Ovary (tissue), 3 donors: ENCODE data around the gene FRMD3.

ENCODE experiments used
- POLR2A ChIP-seq: fragments of 450-650 bp; IDR thresholded peaks from one replicate; pipeline ENCODE4 v1.6.1; 2017; ENCODE audit warnings: antibody characterized with exemption, mild to moderate bottlenecking, moderate library complexity
- TF ChIP-seq, protein P1 (sequence below), 3 donors: fragments of 450-650 bp in 2 of 3; fragments of 200-600 bp in 1 of 3; IDR thresholded peaks; one replicate each; pipeline versions ENCODE4 v1.5.1 to v1.8.0; 2016 to 2022; ENCODE audit warnings: antibody characterized with exemption in 3 of 3, mild to moderate bottlenecking in 1 of 3
- donor health status: DM: no; HTN: no; CAD: no.

DNA sequence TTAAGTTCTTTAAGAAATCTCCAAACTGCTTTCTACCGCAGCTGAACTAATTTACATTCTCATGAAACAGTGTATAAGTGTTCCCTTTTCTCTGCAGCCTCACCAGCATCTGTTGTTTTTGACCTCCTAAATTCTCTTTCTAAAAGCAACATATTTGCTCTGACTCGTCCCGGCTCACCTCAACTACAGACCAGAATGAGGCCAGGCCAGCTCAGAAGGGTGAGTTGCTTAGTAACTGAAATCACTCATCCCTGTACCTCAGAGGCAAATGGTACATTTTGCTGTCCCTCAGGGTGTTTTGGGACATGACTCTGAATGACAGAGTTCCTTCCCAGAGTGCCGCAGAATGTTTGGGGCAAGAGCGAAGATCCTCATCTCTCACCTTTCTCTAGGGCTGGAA lies 127.5 kb downstream of the FRMD3 start:
- TF ChIP-seq, protein P1, sequence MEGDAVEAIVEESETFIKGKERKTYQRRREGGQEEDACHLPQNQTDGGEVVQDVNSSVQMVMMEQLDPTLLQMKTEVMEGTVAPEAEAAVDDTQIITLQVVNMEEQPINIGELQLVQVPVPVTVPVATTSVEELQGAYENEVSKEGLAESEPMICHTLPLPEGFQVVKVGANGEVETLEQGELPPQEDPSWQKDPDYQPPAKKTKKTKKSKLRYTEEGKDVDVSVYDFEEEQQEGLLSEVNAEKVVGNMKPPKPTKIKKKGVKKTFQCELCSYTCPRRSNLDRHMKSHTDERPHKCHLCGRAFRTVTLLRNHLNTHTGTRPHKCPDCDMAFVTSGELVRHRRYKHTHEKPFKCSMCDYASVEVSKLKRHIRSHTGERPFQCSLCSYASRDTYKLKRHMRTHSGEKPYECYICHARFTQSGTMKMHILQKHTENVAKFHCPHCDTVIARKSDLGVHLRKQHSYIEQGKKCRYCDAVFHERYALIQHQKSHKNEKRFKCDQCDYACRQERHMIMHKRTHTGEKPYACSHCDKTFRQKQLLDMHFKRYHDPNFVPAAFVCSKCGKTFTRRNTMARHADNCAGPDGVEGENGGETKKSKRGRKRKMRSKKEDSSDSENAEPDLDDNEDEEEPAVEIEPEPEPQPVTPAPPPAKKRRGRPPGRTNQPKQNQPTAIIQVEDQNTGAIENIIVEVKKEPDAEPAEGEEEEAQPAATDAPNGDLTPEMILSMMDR (IDR thresholded peaks at IDR 0.05): no peak
- TF ChIP-seq POLR2A: no peak
